ENCODE data around the gene SUSD3. TPM values are rescaled to one million over a fixed set of nuclear protein-coding genes. Genes with fewer than 3 reads are reported as not detected.

Gene SUSD3
- polyA plus RNA-seq, 2 donors, result 0.83 to 1.9 TPM

- Histone ChIP-seq H3K4me3 (ENCODE audit: low read depth in 1 of 2, low read length in 2 of 2) (no peak overlapping the region), H3K27ac (ENCODE audit: low read depth in 2 of 2, low read length in 1 of 2) (no peak overlapping the region), H3K27me3 (ENCODE audit: control insufficient read depth in 1 of 2, insufficient read depth in 2 of 2, low read length in 2 of 2) (no peaks in the 10 kb centered on the region), H3K4me1 (ENCODE audit: control insufficient read depth in 2 of 2, insufficient read depth in 2 of 2, low read length in 1 of 2) (no peaks in the 10 kb centered on the region), H3K9me3 (ENCODE audit: control insufficient read depth in 2 of 2, insufficient read depth in 1 of 2, low read depth in 1 of 2, low read length in 1 of 2) (no peaks in the 10 kb centered on the region), H3K36me3 (ENCODE audit: control insufficient read depth in 2 of 2, insufficient read depth in 2 of 2, low read length in 1 of 2) (no peaks in the 10 kb centered on the region)
- WGBS, 2 donors, result 80 to 87% methylated on average over 8 of the region's 8 CpGs
Observed at GRCh38 chr9:93048566-93049448, 9.7 kb upstream of the SUSD3 start.

GRCh38 chr9:93049491-93049890 is 9.0 kb upstream of the SUSD3 start:
- H3K36me3 ChIP-seq (ENCODE audit: control insufficient read depth in 2 of 2, insufficient read depth in 2 of 2, low read length in 1 of 2), result no peaks in the 10 kb centered on the region
- H3K4me3 ChIP-seq (ENCODE audit: low read depth in 1 of 2, low read length in 2 of 2), result no peak overlapping the region
- no peaks in the 10 kb centered on the region for H3K4me1 ChIP-seq (ENCODE audit: control insufficient read depth in 2 of 2, insufficient read depth in 2 of 2, low read length in 1 of 2)
- no peak overlapping the region for H3K27ac ChIP-seq (ENCODE audit: low read depth in 2 of 2, low read length in 1 of 2)
- no peaks in the 10 kb centered on the region for H3K27me3 ChIP-seq (ENCODE audit: control insufficient read depth in 1 of 2, insufficient read depth in 2 of 2, low read length in 2 of 2)
- WGBS, 2 donors, result 76 to 79% methylated on average over 4 of the region's 4 CpGs
- H3K9me3 ChIP-seq (ENCODE audit: control insufficient read depth in 2 of 2, insufficient read depth in 1 of 2, low read depth in 1 of 2, low read length in 1 of 2), result no peaks in the 10 kb centered on the region

GRCh38 chr9:93050231-93050630 is 8.3 kb upstream of the SUSD3 start:
- H3K27ac ChIP-seq (ENCODE audit: low read depth in 2 of 2, low read length in 1 of 2), result no peak overlapping the region
- no peaks in the 10 kb centered on the region for H3K27me3 ChIP-seq (ENCODE audit: control insufficient read depth in 1 of 2, insufficient read depth in 2 of 2, low read length in 2 of 2)
- H3K4me1 ChIP-seq (ENCODE audit: control insufficient read depth in 2 of 2, insufficient read depth in 2 of 2, low read length in 1 of 2), result no peaks in the 10 kb centered on the region
- H3K9me3 ChIP-seq (ENCODE audit: control insufficient read depth in 2 of 2, insufficient read depth in 1 of 2, low read depth in 1 of 2, low read length in 1 of 2), result no peaks in the 10 kb centered on the region
- WGBS, 2 donors, result 88 to 96% methylated on average over 4 of the region's 4 CpGs
- H3K36me3 ChIP-seq (ENCODE audit: control insufficient read depth in 2 of 2, insufficient read depth in 2 of 2, low read length in 1 of 2), result no peaks in the 10 kb centered on the region
- no peak overlapping the region for H3K4me3 ChIP-seq (ENCODE audit: low read depth in 1 of 2, low read length in 2 of 2)

- H3K36me3 ChIP-seq (ENCODE audit: control insufficient read depth in 2 of 2, insufficient read depth in 2 of 2, low read length in 1 of 2), result no peaks in the 10 kb centered on the region
- no peaks in the 10 kb centered on the region for H3K9me3 ChIP-seq (ENCODE audit: control insufficient read depth in 2 of 2, insufficient read depth in 1 of 2, low read depth in 1 of 2, low read length in 1 of 2)
- H3K27ac ChIP-seq (ENCODE audit: low read depth in 2 of 2, low read length in 1 of 2), result no peak overlapping the region
- H3K27me3 ChIP-seq (ENCODE audit: control insufficient read depth in 1 of 2, insufficient read depth in 2 of 2, low read length in 2 of 2), result no peaks in the 10 kb centered on the region
- no peak overlapping the region for H3K4me3 ChIP-seq (ENCODE audit: low read depth in 1 of 2, low read length in 2 of 2)
- H3K4me1 ChIP-seq (ENCODE audit: control insufficient read depth in 2 of 2, insufficient read depth in 2 of 2, low read length in 1 of 2), result no peaks in the 10 kb centered on the region
- 45 to 54% methylated on average over 6 of the region's 6 CpGs for WGBS, 2 donors
Observed at GRCh38 chr9:93051680-93052089, 6.8 kb upstream of the SUSD3 start.

GRCh38 chr9:93052791-93053540 is 5.5 kb upstream of the SUSD3 start:
- 78 to 81% methylated on average over 15 of the region's 15 CpGs for WGBS, 2 donors
- no peak overlapping the region for H3K4me3 ChIP-seq (ENCODE audit: low read depth in 1 of 2, low read length in 2 of 2)
- no peaks in the 10 kb centered on the region for H3K27me3 ChIP-seq (ENCODE audit: control insufficient read depth in 1 of 2, insufficient read depth in 2 of 2, low read length in 2 of 2)
- no peaks in the 10 kb centered on the region for H3K9me3 ChIP-seq (ENCODE audit: control insufficient read depth in 2 of 2, insufficient read depth in 1 of 2, low read depth in 1 of 2, low read length in 1 of 2)
- H3K4me1 ChIP-seq (ENCODE audit: control insufficient read depth in 2 of 2, insufficient read depth in 2 of 2, low read length in 1 of 2), result no peaks in the 10 kb centered on the region
- H3K27ac ChIP-seq (ENCODE audit: low read depth in 2 of 2, low read length in 1 of 2), result no peak overlapping the region
- no peaks in the 10 kb centered on the region for H3K36me3 ChIP-seq (ENCODE audit: control insufficient read depth in 2 of 2, insufficient read depth in 2 of 2, low read length in 1 of 2)

- Histone ChIP-seq H3K4me1 (ENCODE audit: control insufficient read depth in 2 of 2, insufficient read depth in 2 of 2, low read length in 1 of 2) (no peaks in the 10 kb centered on the region), H3K36me3 (ENCODE audit: control insufficient read depth in 2 of 2, insufficient read depth in 2 of 2, low read length in 1 of 2) (no peaks in the 10 kb centered on the region), H3K9me3 (ENCODE audit: control insufficient read depth in 2 of 2, insufficient read depth in 1 of 2, low read depth in 1 of 2, low read length in 1 of 2) (no peaks in the 10 kb centered on the region), H3K4me3 (ENCODE audit: low read depth in 1 of 2, low read length in 2 of 2) (no peak overlapping the region), H3K27me3 (ENCODE audit: control insufficient read depth in 1 of 2, insufficient read depth in 2 of 2, low read length in 2 of 2) (no peaks in the 10 kb centered on the region), H3K27ac (ENCODE audit: low read depth in 2 of 2, low read length in 1 of 2) (no peak overlapping the region)
- WGBS, 2 donors, result 86 to 89% methylated on average over 5 of the region's 5 CpGs
Observed at GRCh38 chr9:93053781-93054331, 4.6 kb upstream of the SUSD3 start.

GRCh38 chr9:93054758-93055704 is 3.5 kb upstream of the SUSD3 start:
- no peaks in the 10 kb centered on the region for H3K4me1 ChIP-seq (ENCODE audit: control insufficient read depth in 2 of 2, insufficient read depth in 2 of 2, low read length in 1 of 2)
- no peaks in the 10 kb centered on the region for H3K27me3 ChIP-seq (ENCODE audit: control insufficient read depth in 1 of 2, insufficient read depth in 2 of 2, low read length in 2 of 2)
- no peaks in the 10 kb centered on the region for H3K9me3 ChIP-seq (ENCODE audit: control insufficient read depth in 2 of 2, insufficient read depth in 1 of 2, low read depth in 1 of 2, low read length in 1 of 2)
- H3K27ac ChIP-seq (ENCODE audit: low read depth in 2 of 2, low read length in 1 of 2), result peak overlapping the region in 1 of 2 donors; percentile 36
- no peak overlapping the region for H3K4me3 ChIP-seq (ENCODE audit: low read depth in 1 of 2, low read length in 2 of 2)
- 83 to 89% methylated on average over 10 to 11 of the region's 11 CpGs for WGBS, 2 donors
- no peaks in the 10 kb centered on the region for H3K36me3 ChIP-seq (ENCODE audit: control insufficient read depth in 2 of 2, insufficient read depth in 2 of 2, low read length in 1 of 2)

- Histone ChIP-seq H3K27ac (ENCODE audit: low read depth in 2 of 2, low read length in 1 of 2) (no peak overlapping the region), H3K4me3 (ENCODE audit: low read depth in 1 of 2, low read length in 2 of 2) (no peak overlapping the region), H3K4me1 (ENCODE audit: control insufficient read depth in 2 of 2, insufficient read depth in 2 of 2, low read length in 1 of 2) (no peaks in the 10 kb centered on the region), H3K9me3 (ENCODE audit: control insufficient read depth in 2 of 2, insufficient read depth in 1 of 2, low read depth in 1 of 2, low read length in 1 of 2) (no peaks in the 10 kb centered on the region), H3K36me3 (ENCODE audit: control insufficient read depth in 2 of 2, insufficient read depth in 2 of 2, low read length in 1 of 2) (no peaks in the 10 kb centered on the region), H3K27me3 (ENCODE audit: control insufficient read depth in 1 of 2, insufficient read depth in 2 of 2, low read length in 2 of 2) (no peaks in the 10 kb centered on the region)
- 80 to 87% methylated on average over 8 of the region's 8 CpGs for WGBS, 2 donors
Observed at GRCh38 chr9:93057042-93057702, 1.3 kb upstream of the SUSD3 start.

Data from esophagus (tissue), 2 donors.